ENCODE measurements around the gene ETS2. TPM values are rescaled to one million over a fixed set of nuclear protein-coding genes. Genes with fewer than 3 reads are reported as not detected.
A peak's percentile ranks its signal among the peaks of the same experiment; 100 is the strongest.

ETS2 gene
- total RNA-seq, 1 donor from 2014 or later, result 43.9 TPM

DNA sequence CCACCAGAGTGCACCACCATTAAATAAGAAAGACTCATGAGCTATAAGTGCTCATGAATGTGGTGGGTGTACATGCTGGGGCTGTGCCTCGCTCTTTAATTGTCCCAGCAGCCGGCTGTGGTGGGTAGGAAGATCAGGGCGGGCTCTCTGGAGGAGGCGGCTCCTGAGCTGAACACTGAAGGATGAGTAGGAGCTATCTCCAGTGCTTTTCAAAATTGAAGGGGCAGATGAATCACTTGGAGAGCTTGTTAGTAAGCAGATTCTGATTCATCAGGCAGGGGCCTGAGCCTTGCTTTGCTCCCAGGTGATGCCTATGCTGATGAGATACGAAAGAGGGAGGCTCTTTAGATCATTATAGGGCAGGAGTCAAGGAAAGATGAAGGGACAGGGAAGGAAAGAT is 54.1 kb downstream of the ETS2 start:
- Mint-ChIP-seq H3K27me3 (peaks cover 5% of the 10 kb centered on the region), H3K4me3 (ENCODE audit: low read depth) (no peak overlapping the region), H3K4me1 (ENCODE audit: low read depth) (peaks cover 13% of the 10 kb centered on the region), H3K9me3 (ENCODE audit: low read depth) (no peaks in the 10 kb centered on the region), H3K36me3 (ENCODE audit: insufficient read depth) (no peaks in the 10 kb centered on the region), H3K27ac (peak overlapping the region; percentile 9)
- TF ChIP-seq CTCF (IDR thresholded peaks at IDR 0.05; ENCODE audit: unreplicated experiment), result no peak
- no peak for DNase-seq (ENCODE audit: low spot score, unreplicated experiment)

DNA sequence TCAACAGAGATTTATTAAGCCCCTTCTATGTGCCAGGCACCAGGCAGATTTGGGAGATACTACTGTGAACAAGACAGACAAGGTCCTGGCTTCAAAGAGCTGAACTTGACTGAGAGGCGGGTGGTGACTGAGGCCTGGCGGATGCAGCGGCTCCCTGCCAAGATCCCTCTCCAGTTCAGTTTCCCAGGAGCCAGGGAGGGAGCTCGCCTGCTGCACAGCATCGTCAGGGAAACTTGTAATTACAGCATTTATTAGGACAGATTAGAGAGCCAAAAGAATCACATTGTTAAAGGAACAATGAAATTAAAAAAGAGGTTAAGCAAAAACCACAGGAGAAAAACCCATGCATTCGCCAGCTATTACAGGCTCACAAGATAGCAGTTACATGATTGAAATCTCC is 55.3 kb downstream of the ETS2 start:
- H3K4me3 Mint-ChIP-seq (ENCODE audit: low read depth), result no peak overlapping the region
- H3K27ac Mint-ChIP-seq, result no peak overlapping the region
- H3K36me3 Mint-ChIP-seq (ENCODE audit: insufficient read depth), result no peaks in the 10 kb centered on the region
- TF ChIP-seq CTCF (IDR thresholded peaks at IDR 0.05; ENCODE audit: unreplicated experiment), result no peak
- peaks cover 8% of the 10 kb centered on the region for H3K27me3 Mint-ChIP-seq
- peaks cover 13% of the 10 kb centered on the region for H3K4me1 Mint-ChIP-seq (ENCODE audit: low read depth)
- no peaks in the 10 kb centered on the region for H3K9me3 Mint-ChIP-seq (ENCODE audit: low read depth)
- DNase-seq (ENCODE audit: low spot score, unreplicated experiment), result no peak

GRCh38 chr21:38861989-38862683 is 56.4 kb downstream of the ETS2 start:
- no peak for TF ChIP-seq CTCF (IDR thresholded peaks at IDR 0.05; ENCODE audit: unreplicated experiment)
- Mint-ChIP-seq H3K4me3 (ENCODE audit: low read depth) (no peak overlapping the region), H3K36me3 (ENCODE audit: insufficient read depth) (no peaks in the 10 kb centered on the region), H3K27me3 (peaks cover 8% of the 10 kb centered on the region), H3K27ac (no peak overlapping the region), H3K4me1 (ENCODE audit: low read depth) (peaks cover 9% of the 10 kb centered on the region), H3K9me3 (ENCODE audit: low read depth) (no peaks in the 10 kb centered on the region)
- no peak for DNase-seq (ENCODE audit: low spot score, unreplicated experiment)

DNA sequence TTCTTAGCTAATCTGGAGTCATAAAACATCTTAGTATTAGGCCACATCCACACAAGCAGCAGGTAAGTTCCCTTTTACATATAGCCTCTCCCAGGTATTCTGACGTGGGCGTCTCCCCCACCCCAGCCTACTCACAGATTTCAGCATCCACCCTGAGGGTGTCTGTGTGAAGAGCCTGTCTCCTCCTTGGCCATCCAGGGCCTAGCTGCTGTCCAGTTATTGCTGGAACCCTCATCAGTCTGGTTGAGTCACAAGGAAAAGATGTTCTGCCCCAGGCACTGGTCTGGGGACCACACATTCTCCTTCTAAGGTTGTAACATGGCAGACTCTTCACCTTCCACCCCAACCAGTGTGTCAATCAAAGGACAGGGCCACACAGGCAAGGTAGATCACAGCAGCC is 57.6 kb downstream of the ETS2 start:
- no peak overlapping the region for H3K27ac Mint-ChIP-seq
- no peaks in the 10 kb centered on the region for H3K4me1 Mint-ChIP-seq (ENCODE audit: low read depth)
- no peak for DNase-seq (ENCODE audit: low spot score, unreplicated experiment)

DNA sequence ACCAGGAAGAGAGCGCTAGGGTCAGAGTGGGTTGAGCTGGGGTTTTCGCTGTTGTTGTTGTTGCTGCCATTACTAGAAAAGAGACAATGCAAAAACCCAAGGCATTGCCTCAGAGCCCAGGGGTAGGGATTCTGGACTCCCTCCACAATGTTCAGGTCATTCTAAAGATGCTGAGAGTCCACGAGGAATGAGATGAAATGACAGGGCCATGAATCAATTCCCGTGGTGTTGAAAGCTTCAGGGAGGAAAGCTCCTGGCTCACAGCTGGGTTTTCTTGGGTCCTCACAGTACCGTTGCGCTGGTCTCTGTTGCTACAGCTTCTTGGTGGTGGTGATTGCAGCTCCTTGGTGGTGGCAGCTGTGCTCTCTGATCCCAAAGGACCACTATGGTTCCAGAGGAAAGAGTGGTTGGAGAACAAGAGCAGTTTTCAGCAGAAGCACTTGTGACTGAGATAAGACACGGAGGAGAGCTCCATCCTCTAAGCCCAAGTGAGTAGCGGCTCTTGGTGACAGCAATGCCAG is 58.2 kb downstream of the ETS2 start:
- DNase-seq (ENCODE audit: low spot score, unreplicated experiment), result no peak
- Mint-ChIP-seq H3K27ac (no peak overlapping the region), H3K9me3 (ENCODE audit: low read depth) (peaks cover 3% of the 10 kb centered on the region), H3K36me3 (ENCODE audit: insufficient read depth) (no peaks in the 10 kb centered on the region), H3K4me3 (ENCODE audit: low read depth) (no peak overlapping the region), H3K27me3 (peaks cover 8% of the 10 kb centered on the region), H3K4me1 (ENCODE audit: low read depth) (no peaks in the 10 kb centered on the region)
- TF ChIP-seq CTCF (IDR thresholded peaks at IDR 0.05; ENCODE audit: unreplicated experiment), result no peak

More for the DNA sequence above, 57.6 kb downstream of the ETS2 start:
- no peak for TF ChIP-seq CTCF (IDR thresholded peaks at IDR 0.05; ENCODE audit: unreplicated experiment)
- H3K9me3 Mint-ChIP-seq (ENCODE audit: low read depth), result peaks cover under 1% of the 10 kb centered on the region
- H3K27me3 Mint-ChIP-seq, result peaks cover 8% of the 10 kb centered on the region
- no peaks in the 10 kb centered on the region for H3K36me3 Mint-ChIP-seq (ENCODE audit: insufficient read depth)
- no peak overlapping the region for H3K4me3 Mint-ChIP-seq (ENCODE audit: low read depth)

All from progenitor cell of endocrine pancreas (in vitro differentiated cells).